Right atrium auricular region (tissue), 2 donors: ENCODE results near the gene DPT. TPM values are rescaled to one million over a fixed set of nuclear protein-coding genes. Genes with fewer than 3 reads are reported as not detected.

Experiments used
- DNase-seq: peaks from one replicate; pipeline ENCODE4 v3.0.0-alpha.2; 2019; ENCODE audit warnings: low spot score
- H3K27ac ChIP-seq, 2 donors: fragments of 200-600 bp; sonication (generic); 1 replicate in 1 of 2; 2 replicates in 1 of 2; pipeline ENCODE4 v1.5.1; 2016 to 2019
- H3K27me3 ChIP-seq, 2 donors: fragments of 200-600 bp; sonication (generic); one replicate each; pipeline versions ENCODE4 v1.5.1 to v1.6.0; 2017 to 2019
- H3K36me3 ChIP-seq: fragments of 200-600 bp; sonication (generic); one replicate; pipeline ENCODE4 v1.5.1; 2016
- H3K4me1 ChIP-seq, 2 donors: fragments of 200-600 bp; sonication (generic); one replicate each; pipeline versions ENCODE4 v1.5.1 to v1.6.0; 2017 to 2019
- H3K4me3 ChIP-seq, 2 donors: fragments of 200-600 bp; sonication (generic); 1 replicate in 1 of 2; 2 replicates in 1 of 2; pipeline ENCODE4 v1.5.1; 2017 to 2019; ENCODE audit warnings: mild to moderate bottlenecking in 1 of 2, moderate library complexity in 1 of 2
- H3K9me3 ChIP-seq, 2 donors: fragments of 200-600 bp; sonication (generic); one replicate each; pipeline ENCODE4 v1.5.1; 2019
- CTCF ChIP-seq, 2 donors: fragments of 200-600 bp; sonication (generic); IDR thresholded peaks; one replicate each; pipeline ENCODE4 v1.5.1; 2019; ENCODE audit warnings: antibody characterized with exemption in 2 of 2
- total RNA-seq, 2 donors: library from RNA; depleted of rRNA; stranded (reverse); fragments of >200 nt; gene quantifications; one replicate each; pipeline ENCODE4 v1.1.0, GENCODE V29; 2016

DPT gene
- total RNA-seq, 2 donors from 2014 or later: 52.2 to 71.3 TPM

GRCh38 chr1:168653567-168653966, 75.4 kb downstream of the DPT start:
- no peak for TF ChIP-seq CTCF (IDR thresholded peaks at IDR 0.05)
- H3K36me3 ChIP-seq: no peaks in the 10 kb centered on the region
- no peak overlapping the region for H3K27ac ChIP-seq
- H3K4me3 ChIP-seq: no peak overlapping the region
- no peaks in the 10 kb centered on the region for H3K9me3 ChIP-seq
- no peaks in the 10 kb centered on the region for H3K27me3 ChIP-seq
- no peak for DNase-seq
- H3K4me1 ChIP-seq: no peaks in the 10 kb centered on the region

GRCh38 chr1:168645721-168646120, 83.3 kb downstream of the DPT start:
- Histone ChIP-seq H3K4me3 (no peak overlapping the region), H3K27me3 (no peaks in the 10 kb centered on the region), H3K9me3 (no peaks in the 10 kb centered on the region), H3K27ac (no peak overlapping the region), H3K4me1 (no peaks in the 10 kb centered on the region), H3K36me3 (no peaks in the 10 kb centered on the region)
- no peak for TF ChIP-seq CTCF (IDR thresholded peaks at IDR 0.05)
- DNase-seq: no peak

Other genes with a start within 250 kb of the DPT start
- not detected for gene XCL2, start 185.2 kb downstream of the DPT start, total RNA-seq
- gene XCL1, start 152.6 kb downstream of the DPT start, total RNA-seq: under 1 TPM in 1 of 2 donors, not detected in 1; 0.39 TPM